K562 (cell line): ENCODE measurements around the gene LY6G5B. TPM values are rescaled to one million over a fixed set of nuclear protein-coding genes. Genes with fewer than 3 reads are reported as not detected.

Experiments
- ATAC-seq: fragments of 200-7000 bp; cut with Tn5 transposase; 3 replicates; pipeline ENCODE4 v1.9.1; 2020; ENCODE audit warnings: moderate library complexity
- BruUV-seq: library from RNA; stranded (reverse); fragments of 400-500 nt; replicated peaks from 2 replicates; lab custom pipeline; 2021; lab: Mats Ljungman, UMichigan
- CTCF ChIA-PET: fragments of 300-600 bp; formaldehyde crosslinking; extraction: SDS; loops from one replicate; lab custom pipeline; 2021; ENCODE audit warnings: low intra/inter-chr PET ratio; lab: Yijun Ruan, JAX
- POLR2A ChIA-PET: fragments of 300-600, 350-650 bp; sonication (Branson Sonifier 250); formaldehyde crosslinking; extraction: SDS; loops from one replicate; lab custom pipeline; 2021; ENCODE audit warnings: antibody characterized with exemption, inconsistent platforms; lab: Yijun Ruan, JAX
- DNase-seq, 4 experiments: peaks; one replicate each; pipeline versions ENCODE4 v3.0.0 to v3.0.0-alpha.2; 2011 to 2018; ENCODE audit warnings: low spot score in 3 of 4, mixed read lengths in 3 of 4; ENCODE audit errors: extremely low read depth in 1 of 4
- FAIRE-seq: peaks from 2 replicates; lab custom pipeline; 2011; peaks lifted over from hg19 to GRCh38; lab: Jason Lieb, UNC
- H2AFZ ChIP-seq: 2 replicates; pipeline ENCODE4 v1.6.0; 2011; ENCODE audit warnings: low read depth, low read length, control low read depth, inconsistent platforms
- H3K27ac ChIP-seq: fragments of 200-600 bp; 3 replicates; pipeline ENCODE4 v1.8.0; 2011; ENCODE audit warnings: low read depth, mild to moderate bottlenecking, control low read depth, inconsistent platforms, low read length, moderate library complexity, mixed read lengths; ENCODE audit errors: extremely low read depth
- H3K27me3 ChIP-seq, 2 experiments: fragments of 300-600 bp in 1 of 2; 2 replicates in 1 of 2; 3 replicates in 1 of 2; pipeline versions ENCODE4 v1.6.0 to v1.8.0; 2011; ENCODE audit warnings: inconsistent platforms in 2 of 2, low read length in 2 of 2, mild to moderate bottlenecking in 1 of 2, mixed read lengths in 1 of 2, moderate library complexity in 1 of 2; ENCODE audit not compliant: control insufficient read depth in 2 of 2, insufficient read depth in 2 of 2
- H3K36me3 ChIP-seq: fragments of 300-600 bp; 3 replicates; pipeline ENCODE4 v1.8.0; 2011; ENCODE audit warnings: mild to moderate bottlenecking, low read length, inconsistent platforms; ENCODE audit not compliant: control insufficient read depth, insufficient read depth
- H3K4me1 ChIP-seq, 2 experiments: fragments of 200-600 bp in 1 of 2; replicated peaks in 1 of 2; 2 replicates in 1 of 2; 3 replicates in 1 of 2; pipeline versions ENCODE4 v1.5.1 to v1.8.0; 2011; ENCODE audit warnings: inconsistent platforms in 2 of 2, low read length in 2 of 2, mild to moderate bottlenecking in 1 of 2, mixed read lengths in 1 of 2, moderate library complexity in 1 of 2; ENCODE audit not compliant: control insufficient read depth in 2 of 2, insufficient read depth in 2 of 2
- H3K4me2 ChIP-seq: 2 replicates; pipeline ENCODE4 v1.6.1; 2011; ENCODE audit warnings: low read length, control low read depth, inconsistent platforms, mixed read lengths; ENCODE audit not compliant: insufficient read depth
- H3K4me3 ChIP-seq: fragments of 200-600 bp; sonication (generic), shearing (Covaris generic); 2 replicates; pipeline ENCODE4 v1.5.1; 2016; ENCODE audit warnings: control low read depth, inconsistent platforms
- H3K79me2 ChIP-seq: fragments of 200-600 bp; 3 replicates; pipeline ENCODE4 v1.8.0; 2011; ENCODE audit warnings: low read length, inconsistent platforms; ENCODE audit not compliant: control insufficient read depth, insufficient read depth
- H3K9ac ChIP-seq, 2 experiments: 2 replicates each; pipeline versions ENCODE4 v1.6.0 to v1.6.1; 2011; ENCODE audit warnings: low read depth in 2 of 2, low read length in 2 of 2, control low read depth in 1 of 2, inconsistent platforms in 1 of 2, mild to moderate bottlenecking in 1 of 2, mixed read lengths in 1 of 2; ENCODE audit not compliant: insufficient read depth in 1 of 2
- H3K9me1 ChIP-seq: one replicate; pipeline ENCODE4 v1.6.0; 2011; ENCODE audit warnings: inconsistent platforms, mild to moderate bottlenecking, low read length, moderate library complexity; ENCODE audit not compliant: control insufficient read depth, insufficient read depth
- H3K9me3 ChIP-seq: replicated peaks from 2 replicates; pipeline ENCODE4 v1.5.1; 2011; ENCODE audit warnings: low read depth, low read length, inconsistent platforms; ENCODE audit not compliant: control insufficient read depth, insufficient read depth
- H4K20me1 ChIP-seq: replicated peaks from 2 replicates; pipeline ENCODE4 v1.6.1; 2011; ENCODE audit warnings: low read length, inconsistent platforms, mixed read lengths; ENCODE audit not compliant: control insufficient read depth, insufficient read depth
- BMI1 ChIP-seq: fragments of 150-350 bp; IDR thresholded peaks from 2 replicates; pipeline ENCODE4 v1.6.1; 2014; ENCODE audit warnings: low read length
- COPS2 ChIP-seq: fragments of 450-650 bp; conservative IDR thresholded peaks from 2 replicates; pipeline ENCODE4 v1.6.1; 2016; ENCODE audit warnings: mild to moderate bottlenecking, moderate library complexity
- RBBP5 ChIP-seq: fragments of 200-600 bp; sonication (generic); IDR thresholded peaks from 2 replicates; pipeline ENCODE4 v1.6.1; 2012; ENCODE audit warnings: borderline replicate concordance, mild to moderate bottlenecking, low read length, control low read depth, inconsistent platforms; ENCODE audit not compliant: insufficient read depth, poor library complexity, severe bottlenecking
- RUNX1 ChIP-seq: sonication (generic); IDR thresholded peaks from 2 replicates; pipeline ENCODE4 v1.6.1; 2016; ENCODE audit warnings: antibody characterized with exemption, low read depth
- WGBS: fragments of 100-300 bp; shearing (Covaris generic); methylation state at CpG from one replicate; pipeline ENCODE4 v1.1.6; 2016; ENCODE audit warnings: low coverage, mixed read lengths; ENCODE audit not compliant: insufficient coverage; ENCODE audit errors: missing lambda C conversion rate; 5-methylcytosine and 5-hydroxymethylcytosine counted together
- in situ Hi-C: fragments of 300-500 bp; cut with MboI; formaldehyde crosslinking; loops from 4 replicates; pipeline ENCODE4 v1.15.0; 2018; ENCODE audit warnings: inconsistent platforms, mixed read lengths
- intact Hi-C: fragments of 100-400 bp; cut with micrococcal nuclease; formaldehyde crosslinking; loops from 2 replicates; pipeline ENCODE4 v1.14.2; 2022
- polyA plus RNA-seq, 8 experiments: library from polyadenylated mRNA; depleted of rRNA in 4 of 8; stranded (reverse) in 5 of 8; unstranded in 3 of 8; fragments of >200 nt; fragmentation: Nextera tagmentation in 2 of 8; fragmentation: Illumina TruSeq in 1 of 8; extraction: Ambion mirVana in 2 of 8; extraction: Trizol in 1 of 8; gene quantifications; 2 replicates each; pipeline versions ENCODE4 v1.2.1 to v1.2.3, GENCODE V29; 2011 to 2014; ENCODE audit warnings: inconsistent platforms in 1 of 8, missing spikeins in 1 of 8
- total RNA-seq, 7 experiments: library from RNA; depleted of rRNA in 6 of 7; stranded (reverse); fragments of >200 nt in 6 of 7; fragmentation: Illumina TruSeq in 2 of 7; extraction: Trizol in 2 of 7; gene quantifications; 2 replicates each; pipeline versions ENCODE4 v1.2.1 to v1.2.3, GENCODE V29; 2011 to 2021; ENCODE audit warnings: low replicate concordance in 1 of 7
- TF ChIP-seq, protein P1 (sequence below), 2 experiments: fragments of 450-650 bp in 1 of 2; IDR thresholded peaks; 2 replicates each; pipeline ENCODE4 v1.6.1; 2011 to 2017; ENCODE audit warnings: low read depth in 2 of 2, antibody characterized with exemption in 1 of 2, borderline replicate concordance in 1 of 2, low read length in 1 of 2, mild to moderate bottlenecking in 1 of 2, mixed read lengths in 1 of 2; ENCODE audit not compliant: control insufficient read depth in 1 of 2

The LY6G5B gene
- total and polyA plus RNA-seq, 9 of the 15 experiments (the other 6 are each of a cell fraction or from before 2014, with no cell fraction given), result 6.0 to 27.0 (median 7.5) TPM

DNA sequence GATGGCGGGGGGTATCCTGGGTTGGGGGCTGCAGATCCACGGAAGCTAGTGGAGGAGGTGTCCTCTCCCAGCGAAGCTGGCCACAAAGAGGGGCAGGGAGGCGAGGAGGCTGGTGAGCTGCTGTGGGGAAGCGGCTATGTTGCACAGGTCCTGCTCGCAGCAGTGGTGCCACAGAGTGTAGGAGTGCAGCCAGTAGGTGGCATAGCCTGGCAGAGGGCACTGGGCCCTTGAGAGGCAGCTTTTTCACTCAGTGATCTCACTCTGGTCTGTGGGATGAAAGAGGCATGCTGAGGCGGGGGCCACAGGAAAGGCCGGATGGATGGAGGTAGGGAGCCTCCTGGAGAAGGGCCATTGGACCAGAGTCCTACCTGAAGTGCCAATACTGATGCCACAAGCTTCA is 42.5 kb downstream of the LY6G5B start (continued):
- TF ChIP-seq COPS2, result no peak
- TF ChIP-seq RUNX1, result no peak
- no peak for TF ChIP-seq BMI1

DNA sequence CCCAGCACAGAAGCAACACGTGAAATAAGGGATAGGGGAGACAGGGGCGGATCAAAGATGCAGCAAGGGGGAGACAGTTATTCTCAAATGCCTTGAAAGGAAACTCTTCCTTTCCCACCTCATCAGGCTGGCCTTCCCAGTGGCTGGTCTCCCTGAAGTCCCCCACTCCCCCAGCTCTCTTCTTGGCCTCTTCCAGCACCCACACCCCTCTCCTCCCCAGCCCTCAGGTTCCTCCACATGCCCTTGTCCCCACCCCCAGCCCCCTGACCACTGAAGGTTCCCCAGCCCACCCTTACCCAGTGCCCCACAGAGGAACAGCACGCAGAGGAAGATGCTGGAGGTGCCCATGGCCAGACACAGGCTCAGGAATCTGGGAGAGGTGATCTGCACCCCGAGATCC is 43.7 kb downstream of the LY6G5B start:
- peaks cover 31 to 46% of the 10 kb centered on the region in 2 experiments for H3K4me1 ChIP-seq
- no peak overlapping the region for H3K27ac ChIP-seq
- ATAC-seq, result no peak
- H3K36me3 ChIP-seq, result no peaks in the 10 kb centered on the region
- POLR2A ChIA-PET, result interaction anchor here (0.5 to 12.4 kb wide), 5 partner anchors 10 to 47 kb away, joined by 3 to 223 read pairs (median 6); partner anchors contain the start of genes ABHD16A, DDAH2, LY6G6C and MPIG6B
- no peaks in the 10 kb centered on the region for H3K27me3 ChIP-seq
- intact Hi-C loops (no loop called here), in situ Hi-C loops (no loop called here)
- no peaks in the 10 kb centered on the region for H3K79me2 ChIP-seq
- peak overlapping the region in 1 of 2 experiments; percentile 81; a peak in 1 of 4 replicates for H3K9ac ChIP-seq
- CTCF ChIA-PET, result no interaction called here
- no peaks in the 10 kb centered on the region for H4K20me1 ChIP-seq
- H3K4me3 ChIP-seq, result no peak overlapping the region
- no peak overlapping the region for H3K4me2 ChIP-seq
- peak; percentile 33 for TF ChIP-seq RBBP5
- TF ChIP-seq, protein P1, sequence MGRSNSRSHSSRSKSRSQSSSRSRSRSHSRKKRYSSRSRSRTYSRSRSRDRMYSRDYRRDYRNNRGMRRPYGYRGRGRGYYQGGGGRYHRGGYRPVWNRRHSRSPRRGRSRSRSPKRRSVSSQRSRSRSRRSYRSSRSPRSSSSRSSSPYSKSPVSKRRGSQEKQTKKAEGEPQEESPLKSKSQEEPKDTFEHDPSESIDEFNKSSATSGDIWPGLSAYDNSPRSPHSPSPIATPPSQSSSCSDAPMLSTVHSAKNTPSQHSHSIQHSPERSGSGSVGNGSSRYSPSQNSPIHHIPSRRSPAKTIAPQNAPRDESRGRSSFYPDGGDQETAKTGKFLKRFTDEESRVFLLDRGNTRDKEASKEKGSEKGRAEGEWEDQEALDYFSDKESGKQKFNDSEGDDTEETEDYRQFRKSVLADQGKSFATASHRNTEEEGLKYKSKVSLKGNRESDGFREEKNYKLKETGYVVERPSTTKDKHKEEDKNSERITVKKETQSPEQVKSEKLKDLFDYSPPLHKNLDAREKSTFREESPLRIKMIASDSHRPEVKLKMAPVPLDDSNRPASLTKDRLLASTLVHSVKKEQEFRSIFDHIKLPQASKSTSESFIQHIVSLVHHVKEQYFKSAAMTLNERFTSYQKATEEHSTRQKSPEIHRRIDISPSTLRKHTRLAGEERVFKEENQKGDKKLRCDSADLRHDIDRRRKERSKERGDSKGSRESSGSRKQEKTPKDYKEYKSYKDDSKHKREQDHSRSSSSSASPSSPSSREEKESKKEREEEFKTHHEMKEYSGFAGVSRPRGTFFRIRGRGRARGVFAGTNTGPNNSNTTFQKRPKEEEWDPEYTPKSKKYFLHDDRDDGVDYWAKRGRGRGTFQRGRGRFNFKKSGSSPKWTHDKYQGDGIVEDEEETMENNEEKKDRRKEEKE (IDR thresholded peaks at IDR 0.05; ENCODE audit: borderline replicate concordance in 1 of 2, control insufficient read depth in 1 of 2, low read depth in 2 of 2, low read length in 1 of 2), result no peak
- TF ChIP-seq, all 486 proteins: peak for 1
- FAIRE-seq, result no peak
- 42% methylated on average over 4 of the region's 4 CpGs for WGBS
- H3K9me1 ChIP-seq, result no peaks in the 10 kb centered on the region
- H2AFZ ChIP-seq, result peak overlapping the region; percentile 49
- no peak for DNase-seq
- no peaks in the 10 kb centered on the region for H3K9me3 ChIP-seq
- BruUV-seq, result no TSS peak
